Mesendoderm (in vitro differentiated cells): ENCODE results near the gene FCMR.
A peak's percentile ranks its signal among the peaks of the same experiment; 100 is the strongest.
"Not testable (repeated sequence)": the region's sequence is repeated elsewhere in the genome, so short reads cannot be mapped to it uniquely, and the experiment has no call there.

Experiments
- DNase-seq: peaks from one replicate; pipeline ENCODE4 v3.0.0; 2013
- H2AK5ac ChIP-seq: 2 replicates; pipeline ENCODE4 v1.6.1; 2013; ENCODE audit warnings: low read length, inconsistent platforms
- H2BK120ac ChIP-seq: 2 replicates; pipeline ENCODE4 v1.6.1; 2013; ENCODE audit warnings: low read depth, mild to moderate bottlenecking, low read length, moderate library complexity, mixed read lengths
- H2BK15ac ChIP-seq: replicated peaks from 2 replicates; pipeline ENCODE4 v1.6.1; 2013; ENCODE audit warnings: low read depth, mild to moderate bottlenecking, moderate library complexity
- H2BK5ac ChIP-seq: 2 replicates; pipeline ENCODE4 v1.6.1; 2013; ENCODE audit warnings: low read length, inconsistent platforms
- H3K18ac ChIP-seq: 2 replicates; pipeline ENCODE4 v1.6.1; 2013; ENCODE audit warnings: mild to moderate bottlenecking, low read length, mixed read lengths
- H3K23ac ChIP-seq: one replicate; pipeline ENCODE4 v1.6.1; 2013; ENCODE audit warnings: low read length
- H3K27ac ChIP-seq: 2 replicates; pipeline ENCODE4 v1.5.1; 2013; ENCODE audit warnings: low read depth, mild to moderate bottlenecking, inconsistent platforms, low read length, moderate library complexity
- H3K27me3 ChIP-seq: 2 replicates; pipeline ENCODE4 v1.6.1; 2013; ENCODE audit warnings: low read length, control low read depth, mild to moderate bottlenecking, inconsistent platforms; ENCODE audit not compliant: insufficient read depth, poor library complexity
- H3K36me3 ChIP-seq: 2 replicates; pipeline ENCODE4 v1.6.1; 2013; ENCODE audit warnings: low read length, inconsistent platforms; ENCODE audit not compliant: control insufficient read depth, insufficient read depth
- H3K4ac ChIP-seq: one replicate; pipeline ENCODE4 v1.6.1; 2013; ENCODE audit warnings: low read depth, mild to moderate bottlenecking, low read length, moderate library complexity
- H3K4me1 ChIP-seq: 2 replicates; pipeline ENCODE4 v1.6.1; 2013; ENCODE audit warnings: low read depth, low read length, inconsistent platforms; ENCODE audit not compliant: control insufficient read depth
- H3K4me2 ChIP-seq: 2 replicates; pipeline ENCODE4 v1.6.1; 2013; ENCODE audit warnings: low read length
- H3K4me3 ChIP-seq: 2 replicates; pipeline ENCODE4 v1.5.1; 2013; ENCODE audit warnings: mild to moderate bottlenecking, low read length
- H3K56ac ChIP-seq: one replicate; pipeline ENCODE4 v1.6.1; 2013; ENCODE audit warnings: low read length
- H3K79me1 ChIP-seq: 2 replicates; pipeline ENCODE4 v1.6.1; 2013; ENCODE audit warnings: low read length, inconsistent platforms
- H3K79me2 ChIP-seq: 2 replicates; pipeline ENCODE4 v1.6.1; 2013; ENCODE audit warnings: mild to moderate bottlenecking, low read length; ENCODE audit not compliant: control insufficient read depth, insufficient read depth
- H3K9ac ChIP-seq: 2 replicates; pipeline ENCODE4 v1.6.1; 2013; ENCODE audit warnings: low read length, inconsistent platforms
- H4K5ac ChIP-seq: one replicate; pipeline ENCODE4 v1.6.1; 2013; ENCODE audit warnings: low read length
- H4K8ac ChIP-seq: one replicate; pipeline ENCODE4 v1.6.1; 2013; ENCODE audit warnings: low read depth, mild to moderate bottlenecking, control low read depth, low read length, moderate library complexity
- WGBS: extraction: QIAGEN DNeasy Blood & Tissue Kit; methylation state at CpG from one replicate; pipeline ENCODE4 v1.1.7; 2013; ENCODE audit warnings: low lambda C conversion rate, missing lambda C conversion rate; ENCODE audit not compliant: insufficient coverage; ENCODE audit errors: extremely low coverage; 5-methylcytosine and 5-hydroxymethylcytosine counted together

The FCMR gene

DNA sequence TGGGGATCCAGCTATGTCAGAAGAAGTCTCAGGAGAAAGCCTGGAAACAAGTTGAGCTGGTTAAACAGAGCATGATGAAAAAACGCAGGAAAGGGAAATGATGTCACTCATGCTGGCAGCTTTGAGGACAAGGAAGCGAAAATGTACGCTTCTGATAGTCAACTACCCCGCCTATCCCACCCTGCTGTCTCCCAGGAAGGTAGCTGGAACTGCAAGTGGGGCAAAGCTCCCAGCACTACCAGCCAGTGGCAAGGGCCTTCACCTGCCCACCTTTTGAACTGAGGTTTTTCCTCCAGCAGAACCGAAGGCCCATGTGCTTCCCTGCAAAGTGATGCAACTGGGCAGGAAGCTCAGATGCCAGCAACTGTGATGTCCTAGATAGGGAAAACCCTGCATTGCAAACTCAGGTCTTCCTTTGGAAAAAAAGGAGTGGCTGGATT lies 62.6 kb downstream of the FCMR start:
- H3K4me3 ChIP-seq: no peak overlapping the region
- H3K4ac ChIP-seq: no peak overlapping the region
- no peaks in the 10 kb centered on the region for H3K4me1 ChIP-seq
- H3K4me2 ChIP-seq: no peak overlapping the region
- H3K79me1 ChIP-seq: no peaks in the 10 kb centered on the region
- no peaks in the 10 kb centered on the region for H3K27me3 ChIP-seq
- WGBS: no CpG with 5 or more reads among the region's 5 CpGs
- no peak overlapping the region for H3K9ac ChIP-seq
- H4K5ac ChIP-seq: no peak overlapping the region
- no peaks in the 10 kb centered on the region for H3K79me2 ChIP-seq
- no peak overlapping the region for H2AK5ac ChIP-seq
- no peak overlapping the region for H2BK120ac ChIP-seq
- no peak overlapping the region for H3K56ac ChIP-seq
- no peak overlapping the region for H3K18ac ChIP-seq
- no peak overlapping the region for H2BK5ac ChIP-seq
- no peak overlapping the region for H2BK15ac ChIP-seq
- no peak overlapping the region for H4K8ac ChIP-seq
- no peak overlapping the region for H3K23ac ChIP-seq
- DNase-seq: no peak
- H3K36me3 ChIP-seq: no peaks in the 10 kb centered on the region
- H3K27ac ChIP-seq: no peak overlapping the region

DNA sequence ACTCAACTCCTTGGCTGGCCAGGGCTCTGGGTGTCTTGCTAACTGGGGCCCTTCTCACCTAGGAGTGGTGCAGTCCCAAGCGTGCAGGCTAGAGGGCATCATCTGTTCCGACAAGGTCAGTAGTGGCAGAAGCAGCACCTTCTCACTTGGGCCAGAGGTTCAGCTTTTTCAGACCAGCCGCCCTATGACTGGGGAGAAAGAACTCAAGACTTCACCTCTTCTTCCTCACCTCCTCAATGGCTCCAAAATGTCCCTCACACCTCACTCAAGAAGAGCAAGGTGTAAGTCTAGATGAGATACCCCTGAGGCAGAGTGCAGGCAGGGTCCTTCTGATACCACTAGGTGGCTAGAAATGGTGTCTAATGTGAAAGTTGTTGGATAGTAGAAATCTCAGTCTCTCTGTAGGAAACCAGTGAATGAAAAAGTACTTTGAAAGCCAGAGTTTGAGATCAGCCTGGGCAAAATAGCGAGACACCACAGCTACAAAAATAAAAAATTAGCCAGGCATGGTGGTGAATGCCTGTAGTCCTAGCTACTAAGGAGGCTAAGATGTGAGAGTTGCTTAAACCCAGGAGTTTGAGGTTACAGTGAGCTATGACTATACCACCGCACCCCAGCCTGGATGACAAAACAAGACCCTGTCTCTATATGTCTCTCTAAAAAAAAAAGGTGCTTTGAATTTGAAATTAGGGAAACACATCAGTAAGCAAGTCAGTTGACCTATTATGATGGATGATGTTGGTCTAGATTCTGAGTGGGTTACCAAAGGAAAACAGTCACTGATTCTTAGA lies 64.9 kb downstream of the FCMR start:
- whole genome bisulfite sequencing: no CpG with 5 or more reads among the region's 5 CpGs
- no peak overlapping the region for H2AK5ac ChIP-seq

DNA sequence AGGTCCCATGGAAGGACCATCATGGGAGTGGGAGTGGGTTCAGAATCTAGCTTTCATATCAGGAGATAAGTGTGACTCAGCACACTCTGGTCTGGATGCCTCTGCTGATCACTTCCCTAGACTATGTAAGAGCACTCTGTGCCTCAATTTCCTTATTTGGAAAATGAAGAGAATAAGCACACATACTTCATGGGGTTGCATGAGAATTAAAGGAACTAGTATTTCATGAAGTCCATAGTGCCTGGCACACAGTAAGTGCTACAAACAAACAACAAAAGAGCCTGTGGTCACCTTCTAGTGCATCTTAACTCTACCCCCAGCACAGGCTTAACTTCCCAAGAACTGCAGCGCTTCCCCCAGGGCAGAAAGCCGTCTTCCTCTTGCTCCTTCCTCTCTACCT lies 65.9 kb downstream of the FCMR start:
- DNase-seq: no peak
- Histone ChIP-seq H4K8ac (no peak overlapping the region), H3K4me1 (no peaks in the 10 kb centered on the region), H2BK5ac (no peak overlapping the region), H3K27ac (no peak overlapping the region), H3K23ac (no peak overlapping the region), H3K4me2 (no peak overlapping the region), H3K36me3 (no peaks in the 10 kb centered on the region), H3K4ac (no peak overlapping the region), H3K18ac (no peak overlapping the region), H2BK120ac (no peak overlapping the region), H3K27me3 (no peaks in the 10 kb centered on the region), H3K4me3 (no peak overlapping the region), H2AK5ac (no peak overlapping the region), H3K56ac (no peak overlapping the region), H2BK15ac (no peak overlapping the region), H3K79me2 (no peaks in the 10 kb centered on the region), H3K79me1 (no peaks in the 10 kb centered on the region), H4K5ac (no peak overlapping the region), H3K9ac (no peak overlapping the region)
- no CpG with 5 or more reads among the region's 2 CpGs for WGBS

More for the DNA sequence above, 64.9 kb downstream of the FCMR start:
- H3K27me3 ChIP-seq: no peaks in the 10 kb centered on the region
- no peak overlapping the region for H3K23ac ChIP-seq
- H3K4me2 ChIP-seq: no peak overlapping the region
- no peak overlapping the region for H3K27ac ChIP-seq
- H3K79me1 ChIP-seq: no peaks in the 10 kb centered on the region
- peak; percentile 41 for DNase-seq
- H2BK120ac ChIP-seq: no peak overlapping the region
- no peaks in the 10 kb centered on the region for H3K79me2 ChIP-seq
- H3K4me1 ChIP-seq: no peaks in the 10 kb centered on the region
- H3K36me3 ChIP-seq: no peaks in the 10 kb centered on the region
- H3K4me3 ChIP-seq: no peak overlapping the region
- no peak overlapping the region for H4K8ac ChIP-seq
- no peak overlapping the region for H2BK5ac ChIP-seq
- H2BK15ac ChIP-seq: no peak overlapping the region
- H3K9ac ChIP-seq: no peak overlapping the region
- H3K4ac ChIP-seq: no peak overlapping the region
- no peak overlapping the region for H4K5ac ChIP-seq
- no peak overlapping the region for H3K18ac ChIP-seq
- H3K56ac ChIP-seq: no peak overlapping the region

DNA sequence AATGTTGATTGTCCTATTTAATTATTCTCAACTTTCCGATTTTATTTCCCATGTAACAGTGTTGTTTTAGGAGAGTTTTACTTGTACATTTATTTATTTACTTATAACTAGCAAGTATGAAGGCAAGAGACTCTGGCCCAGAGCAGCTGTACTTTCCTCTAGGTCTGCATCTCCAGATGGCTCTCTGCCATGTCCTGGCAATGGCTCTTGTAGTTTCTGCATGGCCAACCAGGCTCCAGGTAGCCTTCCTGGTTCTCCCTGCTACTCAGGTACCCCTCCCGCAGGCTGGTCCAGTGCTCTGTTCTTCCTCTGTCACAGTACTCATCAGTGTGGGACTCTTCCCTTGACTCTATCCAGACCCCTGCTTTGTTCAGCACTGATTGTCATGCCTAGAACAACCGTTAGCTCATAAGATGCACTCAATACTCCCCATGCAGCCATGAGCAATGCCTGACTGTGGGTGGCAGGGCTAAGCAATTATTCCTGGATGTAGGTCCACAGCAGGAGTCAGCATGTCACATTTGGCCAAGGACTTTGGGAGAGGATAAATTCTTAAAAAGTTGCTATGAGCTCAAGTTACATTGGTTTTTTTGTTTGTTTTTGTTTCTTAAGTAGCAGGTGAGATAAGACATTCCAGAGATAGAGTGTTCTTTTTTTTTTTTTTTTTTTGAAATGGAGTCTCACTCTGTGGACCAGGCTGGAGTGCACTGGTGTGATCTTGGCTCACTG lies 67.2 kb downstream of the FCMR start:
- H3K79me1 ChIP-seq: no peaks in the 10 kb centered on the region
- no CpG with 5 or more reads among the region's 3 CpGs for WGBS
- no peak overlapping the region for H2BK5ac ChIP-seq
- no peaks in the 10 kb centered on the region for H3K79me2 ChIP-seq
- no peak overlapping the region for H4K5ac ChIP-seq
- no peak overlapping the region for H3K9ac ChIP-seq
- no peak overlapping the region for H3K27ac ChIP-seq
- H3K27me3 ChIP-seq: no peaks in the 10 kb centered on the region
- H3K4me3 ChIP-seq: no peak overlapping the region
- no peaks in the 10 kb centered on the region for H3K4me1 ChIP-seq
- H2BK15ac ChIP-seq: no peak overlapping the region
- no peak overlapping the region for H3K4me2 ChIP-seq
- no peak overlapping the region for H3K23ac ChIP-seq
- DNase-seq: peak; percentile 51
- no peak overlapping the region for H4K8ac ChIP-seq
- no peak overlapping the region for H3K18ac ChIP-seq
- H2BK120ac ChIP-seq: no peak overlapping the region
- H2AK5ac ChIP-seq: no peak overlapping the region
- H3K4ac ChIP-seq: no peak overlapping the region
- H3K56ac ChIP-seq: no peak overlapping the region
- H3K36me3 ChIP-seq: no peaks in the 10 kb centered on the region

DNA sequence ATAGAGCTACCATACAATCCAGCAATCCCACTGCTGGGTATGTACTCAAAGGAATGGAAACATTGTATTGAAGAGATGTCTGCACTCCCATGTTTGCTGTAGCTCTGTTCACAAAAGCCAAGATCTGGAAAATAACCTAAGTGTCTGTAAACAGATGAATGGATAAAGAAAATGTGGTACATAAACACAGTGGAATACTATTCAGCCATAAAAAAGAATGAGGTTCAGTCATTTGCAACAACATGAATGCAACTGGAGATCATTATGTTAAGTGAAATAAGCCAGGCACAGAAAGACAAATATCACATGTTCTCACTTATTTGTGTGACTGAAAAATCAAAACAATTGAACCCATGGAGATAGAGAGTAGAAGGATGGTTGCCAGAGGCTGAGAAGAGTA lies 68.0 kb downstream of the FCMR start:
- not testable (repeated sequence) for H3K4me3 ChIP-seq, H3K9ac ChIP-seq, H3K4me1 ChIP-seq, H2BK120ac ChIP-seq, H3K4me2 ChIP-seq, H3K27ac ChIP-seq, H3K36me3 ChIP-seq, H4K5ac ChIP-seq, H3K27me3 ChIP-seq, H3K4ac ChIP-seq, H2BK5ac ChIP-seq, H4K8ac ChIP-seq, H2BK15ac ChIP-seq, H3K79me2 ChIP-seq, H3K18ac ChIP-seq, H2AK5ac ChIP-seq, H3K79me1 ChIP-seq, DNase-seq, H3K23ac ChIP-seq, H3K56ac ChIP-seq
